Right lobe of liver (tissue), 6 donors: ENCODE measurements around the gene GABRA5. TPM values are rescaled to one million over a fixed set of nuclear protein-coding genes. Genes with fewer than 3 reads are reported as not detected.

Source experiments
- ATAC-seq, 4 donors: fragments of 200-7000 bp; cut with Tn5 transposase; one replicate each; pipeline ENCODE4 v1.9.1; 2020; ENCODE audit warnings: mild to moderate bottlenecking in 4 of 4, moderate library complexity in 4 of 4
- DNase-seq, 3 donors: peaks; one replicate each; pipeline ENCODE4 v3.0.0-alpha.2; 2020
- H3K27ac ChIP-seq, 3 donors: fragments of 200-600 bp; one replicate each; pipeline ENCODE4 v1.8.0; 2022
- H3K27me3 ChIP-seq, 2 donors: fragments of 200-600 bp; one replicate each; pipeline ENCODE4 v1.8.0; 2022
- H3K36me3 ChIP-seq, 4 donors: fragments of 200-600 bp; sonication (generic) in 1 of 4; one replicate each; pipeline versions ENCODE4 v1.5.1 to v1.8.0; 2017 to 2022; ENCODE audit warnings: control low read depth in 1 of 4
- H3K4me1 ChIP-seq, 4 donors: fragments of 200-600 bp; sonication (generic) in 1 of 4; one replicate each; pipeline versions ENCODE4 v1.5.1 to v1.8.0; 2017 to 2022; ENCODE audit warnings: control low read depth in 1 of 4
- H3K4me3 ChIP-seq, 3 donors: fragments of 200-600 bp; one replicate each; pipeline ENCODE4 v1.8.0; 2022
- H3K9me3 ChIP-seq, 4 donors: fragments of 200-600 bp; sonication (generic) in 1 of 4; one replicate each; pipeline versions ENCODE4 v1.5.1 to v1.8.0; 2017 to 2022; ENCODE audit warnings: control low read depth in 1 of 4
- CTCF ChIP-seq, 4 donors: fragments of 200-600 bp in 3 of 4; fragments of 450-650 bp in 1 of 4; IDR thresholded peaks; one replicate each; pipeline versions ENCODE4 v1.5.1 to v1.8.0; 2016 to 2022; ENCODE audit warnings: antibody characterized with exemption in 4 of 4, mild to moderate bottlenecking in 2 of 4
- POLR2A ChIP-seq: fragments of 450-650 bp; IDR thresholded peaks from one replicate; pipeline ENCODE4 v1.6.1; 2017; ENCODE audit warnings: antibody characterized with exemption, mild to moderate bottlenecking
- WGBS: methylation state at CpG from one replicate; pipeline ENCODE4 v1.1.6; 2018; ENCODE audit warnings: low coverage, low lambda C conversion rate; ENCODE audit not compliant: insufficient coverage; ENCODE audit errors: missing lambda C conversion rate; 5-methylcytosine and 5-hydroxymethylcytosine counted together
- intact Hi-C, 2 donors: fragments of 100-400 bp; cut with DNase I; formaldehyde crosslinking; loops; one replicate each; pipeline versions ENCODE4 v1.11.2 to v1.14.1; 2022
- total RNA-seq, 6 experiments: library from RNA; depleted of rRNA in 2 of 6; stranded (reverse); fragments of >200 nt in 2 of 6; fragmentation: NEBNext Ultra II Directional in 3 of 6; extraction: Animal tissue kit (Norgen Biotek cat#: 25700) in 3 of 6; gene quantifications; one replicate each; pipeline versions ENCODE4 v1.1.0 to v1.2.4, GENCODE V29; 2016 to 2023
- donor health status: DM: no; HTN: yes; CAD: no.
- donor health status: DM: no; HTN: no; CAD: no.
- donor health status: DM: no; HTN: no; CAD: no.
- donor health status: DM: no; HTN: yes; CAD: no.
- donor health status: DM: no; HTN: yes; CAD: no.

The GABRA5 gene
- total RNA-seq, 6 experiments from 2014 or later, result not detected

DNA sequence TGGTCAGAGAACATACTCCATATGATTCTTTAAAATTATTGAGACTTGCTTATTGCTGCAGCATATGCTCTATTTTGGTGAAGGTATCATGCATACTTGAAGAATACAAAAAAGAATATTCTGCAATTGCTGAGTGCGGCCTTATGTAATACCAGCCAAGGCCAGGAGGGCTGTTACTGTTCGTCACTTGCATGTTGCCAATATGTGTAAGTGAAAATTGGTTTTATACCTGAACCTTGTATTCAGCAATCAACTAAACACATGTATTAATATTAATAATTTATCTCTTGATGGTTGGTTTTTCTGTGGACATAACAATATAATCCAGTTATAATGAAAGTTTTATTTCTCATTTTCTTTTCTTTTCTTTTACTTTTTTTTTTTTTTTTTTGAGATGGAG lies 13.9 kb upstream of the GABRA5 start:
- ATAC-seq, result no peak
- no peak overlapping the region for H3K27ac ChIP-seq
- H3K27me3 ChIP-seq, result peaks cover 0 to 4% of the 10 kb centered on the region in 2 donors
- no peaks in the 10 kb centered on the region for H3K9me3 ChIP-seq
- no peak for DNase-seq
- no peaks in the 10 kb centered on the region for H3K4me1 ChIP-seq
- H3K4me3 ChIP-seq, result no peak overlapping the region
- intact Hi-C loops, result no loop called here
- no peak for TF ChIP-seq CTCF (IDR thresholded peaks at IDR 0.05)
- no peak for TF ChIP-seq POLR2A
- 70% methylated on average over 2 of the region's 2 CpGs for WGBS
- no peaks in the 10 kb centered on the region for H3K36me3 ChIP-seq

DNA sequence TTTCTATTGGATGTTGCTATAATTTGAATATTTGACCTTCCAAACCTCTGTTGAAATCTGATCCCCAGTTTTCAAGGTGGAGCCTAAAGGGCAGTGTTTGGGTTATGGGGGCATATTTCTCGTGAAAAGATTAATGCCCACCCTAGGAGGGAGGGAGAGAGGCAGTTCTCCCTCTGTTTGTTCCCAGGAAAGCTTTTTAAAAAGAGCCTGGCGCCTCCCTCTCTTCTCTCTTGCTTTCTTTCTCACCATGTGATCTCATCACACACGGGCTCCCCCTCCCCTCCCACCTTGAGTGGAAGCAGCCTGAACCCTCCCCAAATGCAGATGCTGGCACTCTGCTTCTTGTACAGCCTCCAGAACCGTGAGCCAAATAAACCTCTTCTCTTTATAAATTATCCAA lies 12.4 kb upstream of the GABRA5 start:
- H3K4me1 ChIP-seq, result no peaks in the 10 kb centered on the region
- H3K27me3 ChIP-seq, result peaks cover 0 to 4% of the 10 kb centered on the region in 2 donors
- TF ChIP-seq CTCF (IDR thresholded peaks at IDR 0.05) (no peak), POLR2A (no peak)
- 43% methylated on average over 4 of the region's 4 CpGs for WGBS
- DNase-seq (no peak), ATAC-seq (no peak)
- intact Hi-C loops, result no loop called here
- no peak overlapping the region for H3K27ac ChIP-seq
- H3K4me3 ChIP-seq, result no peak overlapping the region
- H3K9me3 ChIP-seq, result no peaks in the 10 kb centered on the region
- H3K36me3 ChIP-seq, result no peaks in the 10 kb centered on the region

- DNase-seq (no peak), ATAC-seq (peak; percentile 53 to 72 (median 56))
- H3K27ac ChIP-seq, result no peak overlapping the region
- TF ChIP-seq CTCF (IDR thresholded peaks at IDR 0.05), result peak; percentile 40 to 56 (median 46)
- no peak for TF ChIP-seq POLR2A
- no peaks in the 10 kb centered on the region for H3K36me3 ChIP-seq
- intact Hi-C loops, result no loop called here
- H3K9me3 ChIP-seq, result no peaks in the 10 kb centered on the region
- H3K27me3 ChIP-seq, result peaks cover 0 to 9% of the 10 kb centered on the region in 2 donors
- WGBS, result 7% methylated on average over 8 of the region's 8 CpGs
- no peaks in the 10 kb centered on the region for H3K4me1 ChIP-seq
- no peak overlapping the region for H3K4me3 ChIP-seq
Observed at GRCh38 chr15:26864664-26865191, 2.1 kb upstream of the GABRA5 start.

GRCh38 chr15:26867200-26868007 lies 542 bp downstream of the GABRA5 start:
- WGBS, result 10% methylated on average over 13 of the region's 104 CpGs
- Histone ChIP-seq H3K4me1 (no peaks in the 10 kb centered on the region), H3K36me3 (no peaks in the 10 kb centered on the region), H3K4me3 (no peak overlapping the region), H3K27me3 (peaks cover 0 to 9% of the 10 kb centered on the region in 2 donors), H3K9me3 (no peaks in the 10 kb centered on the region), H3K27ac (no peak overlapping the region)
- ATAC-seq, result peak in 1 of 4 donors; percentile 9
- intact Hi-C loops, result no loop called here
- TF ChIP-seq POLR2A, result no peak
- TF ChIP-seq CTCF (IDR thresholded peaks at IDR 0.05), result no peak
- no peak for DNase-seq
